SIG-M5 treated with dmso at 0.1 percent for 504 hours (cell line): Measurements from ENCODE around the gene ACKR4.
A peak's percentile ranks its signal among the peaks of the same experiment; 100 is the strongest.
"Not testable (repeated sequence)": the region's sequence is repeated elsewhere in the genome, so short reads cannot be mapped to it uniquely, and the experiment has no call there.

Source experiments
- DNase-seq: peaks from one replicate; lab custom pipeline; 2025; ENCODE audit not compliant: unreplicated experiment; lab: John Stamatoyannopoulos, UW

ACKR4 gene

GRCh38 chr3:132638706-132639105 is 41.6 kb downstream of the ACKR4 start:
- no peak for DNase-seq

- DNase-seq = not testable (repeated sequence)
Observed at GRCh38 chr3:132641427-132641826, 44.4 kb downstream of the ACKR4 start.

DNA sequence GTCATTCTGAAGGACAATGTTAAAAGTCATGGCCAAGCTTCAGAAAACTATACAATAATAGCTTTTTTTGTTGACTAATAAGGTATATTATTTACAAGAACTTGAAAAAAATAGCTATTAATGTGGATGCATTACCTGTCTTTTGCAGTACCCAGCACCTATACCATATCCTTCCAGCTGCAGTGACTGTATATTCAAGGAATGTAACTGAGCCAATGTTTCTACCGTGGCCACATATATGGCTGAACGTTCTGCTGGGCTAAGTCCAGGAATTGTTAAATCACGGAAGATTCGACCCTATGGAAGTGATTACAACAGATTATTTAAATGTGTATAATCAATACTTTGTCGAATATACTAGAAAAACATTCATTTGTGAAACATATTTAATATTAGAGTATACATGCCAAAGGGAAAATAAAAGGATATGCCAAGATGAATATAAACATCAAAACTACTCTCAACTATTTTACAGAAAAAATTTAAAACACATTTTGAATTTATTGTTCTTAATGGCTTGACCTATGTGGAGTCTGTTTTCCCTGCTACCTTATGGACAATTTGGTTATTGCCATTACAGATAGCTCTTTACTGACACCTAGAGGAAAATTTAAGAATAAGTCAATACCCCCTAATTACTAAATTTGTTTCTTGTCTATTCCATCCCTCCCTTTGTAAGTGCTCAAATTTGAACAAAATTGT is 44.9 kb downstream of the ACKR4 start:
- peak; percentile 78 for DNase-seq

GRCh38 chr3:132642539-132642847 is 45.4 kb downstream of the ACKR4 start:
- DNase-seq = no peak

DNA sequence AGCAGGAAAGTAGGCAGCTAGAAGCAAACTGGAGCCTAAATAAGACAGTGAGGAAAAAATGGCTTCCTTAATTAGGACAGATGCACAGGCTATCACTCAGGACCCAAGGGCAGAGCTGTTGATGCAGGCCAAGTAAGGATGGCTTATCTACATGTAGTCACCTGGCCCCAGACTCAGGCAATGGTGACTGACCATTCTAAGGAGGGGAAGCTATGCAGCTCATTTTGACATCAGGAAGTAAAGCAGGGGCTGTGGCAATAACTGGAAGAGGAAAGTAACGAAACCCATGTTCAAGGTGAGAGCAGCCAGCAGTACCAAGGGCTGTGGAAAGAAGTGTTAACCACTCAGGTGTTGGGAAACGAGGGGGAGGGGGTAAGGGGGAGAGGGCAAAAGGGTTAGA is 46.3 kb downstream of the ACKR4 start:
- DNase-seq = no peak

GRCh38 chr3:132645058-132645457 is 48.0 kb downstream of the ACKR4 start:
- no peak for DNase-seq

GRCh38 chr3:132650153-132650552 is 53.1 kb downstream of the ACKR4 start:
- no peak for DNase-seq
